Activated effector memory CD4-positive, alpha-beta T cell treated with Interleukin-2 at 50 U/mL for 16 hours (primary cell): ENCODE data around the gene TNRC6C.
A peak's percentile ranks its signal among the peaks of the same experiment; 100 is the strongest.
"Not testable (repeated sequence)": the region's sequence is repeated elsewhere in the genome, so short reads cannot be mapped to it uniquely, and the experiment has no call there.

ENCODE experiments used
- DNase-seq: peaks from one replicate; pipeline ENCODE4 v3.0.0-alpha.2; 2020

TNRC6C gene

GRCh38 chr17:77933777-77934398, 24.6 kb upstream of the TNRC6C start:
- no peak for DNase-seq

GRCh38 chr17:77935121-77935571, 23.4 kb upstream of the TNRC6C start:
- no peak for DNase-seq

GRCh38 chr17:77935744-77936143, 22.8 kb upstream of the TNRC6C start:
- DNase-seq = not testable (repeated sequence)

- DNase-seq = no peak
Observed at GRCh38 chr17:77936881-77937280, 21.6 kb upstream of the TNRC6C start.

- DNase-seq = no peak
Observed at GRCh38 chr17:77941004-77941403, 17.5 kb upstream of the TNRC6C start.

- DNase-seq = no peak
Observed at GRCh38 chr17:77942112-77942988, 16.2 kb upstream of the TNRC6C start.

- DNase-seq = no peak
Observed at GRCh38 chr17:77943971-77944370, 14.5 kb upstream of the TNRC6C start.

- DNase-seq = no peak
Observed at GRCh38 chr17:77944390-77945222, 13.9 kb upstream of the TNRC6C start.

GRCh38 chr17:77946900-77947645, 11.4 kb upstream of the TNRC6C start:
- no peak for DNase-seq

- no peak for DNase-seq
Observed at GRCh38 chr17:77948690-77949114, 9.8 kb upstream of the TNRC6C start.

GRCh38 chr17:77951123-77951522, 7.4 kb upstream of the TNRC6C start:
- no peak for DNase-seq

GRCh38 chr17:77952368-77952767, 6.1 kb upstream of the TNRC6C start:
- DNase-seq = no peak

GRCh38 chr17:77957235-77957856, 1.2 kb upstream of the TNRC6C start:
- DNase-seq = no peak

- DNase-seq = peak; percentile 18
Observed at GRCh38 chr17:77958716-77959125, 218 bp downstream of the TNRC6C start.

- DNase-seq = peak; percentile 19
Observed at GRCh38 chr17:77959126-77959925, 823 bp downstream of the TNRC6C start.

GRCh38 chr17:77959926-77960521, 1.5 kb downstream of the TNRC6C start:
- DNase-seq = no peak

GRCh38 chr17:77961741-77962140, 3.2 kb downstream of the TNRC6C start:
- DNase-seq = no peak

- no peak for DNase-seq
Observed at GRCh38 chr17:77962348-77962747, 3.8 kb downstream of the TNRC6C start.

- peak; percentile 31 for DNase-seq
Observed at GRCh38 chr17:77963441-77963840, 4.9 kb downstream of the TNRC6C start.

- DNase-seq = no peak
Observed at GRCh38 chr17:77965352-77965751, 6.8 kb downstream of the TNRC6C start.

GRCh38 chr17:77966476-77966875, 8.0 kb downstream of the TNRC6C start:
- DNase-seq = no peak
